Endodermal cell (in vitro differentiated cells): ENCODE data around the gene PSMB9. TPM values are rescaled to one million over a fixed set of nuclear protein-coding genes. Genes with fewer than 3 reads are reported as not detected.

Source experiments
- DNase-seq: peaks from one replicate; pipeline ENCODE4 v3.0.0-alpha.2; 2017
- H3K27ac ChIP-seq: 2 replicates; pipeline ENCODE4 v1.5.1; 2013; ENCODE audit warnings: mild to moderate bottlenecking, low read depth, low read length, moderate library complexity
- H3K27me3 ChIP-seq: 2 replicates; pipeline ENCODE4 v1.6.1; 2013; ENCODE audit warnings: mild to moderate bottlenecking, low read length, moderate library complexity; ENCODE audit not compliant: insufficient read depth, control insufficient read depth, poor library complexity, severe bottlenecking
- H3K36me3 ChIP-seq: 2 replicates; pipeline ENCODE4 v1.7.0; 2013; ENCODE audit warnings: mild to moderate bottlenecking, low read length, moderate library complexity; ENCODE audit not compliant: control insufficient read depth, insufficient read depth
- H3K4me1 ChIP-seq: one replicate; pipeline ENCODE4 v1.7.0; 2013; ENCODE audit warnings: low read length; ENCODE audit not compliant: control insufficient read depth, insufficient read depth
- H3K4me3 ChIP-seq: 2 replicates; pipeline ENCODE4 v1.5.1; 2013; ENCODE audit warnings: mild to moderate bottlenecking, low read length, moderate library complexity
- H3K9ac ChIP-seq: 2 replicates; pipeline ENCODE4 v1.6.1; 2013; ENCODE audit warnings: mild to moderate bottlenecking, low read length, moderate library complexity; ENCODE audit not compliant: poor library complexity, severe bottlenecking; ENCODE audit errors: extremely low read depth
- H3K9me3 ChIP-seq: 2 replicates; pipeline ENCODE4 v1.6.1; 2013; ENCODE audit warnings: mild to moderate bottlenecking, low read length, moderate library complexity; ENCODE audit not compliant: control insufficient read depth
- H3K27ac Mint-ChIP-seq: 2 replicates; pipeline ENCODE4 v1.8.0; 2020; ENCODE audit warnings: mixed read lengths
- H3K27me3 Mint-ChIP-seq: 2 replicates; pipeline ENCODE4 v1.8.0; 2021; ENCODE audit warnings: mild to moderate bottlenecking, mixed read lengths; ENCODE audit not compliant: insufficient read depth
- H3K36me3 Mint-ChIP-seq: 2 replicates; pipeline ENCODE4 v1.8.0; 2020; ENCODE audit warnings: low read depth, mixed read lengths
- H3K4me1 Mint-ChIP-seq: 2 replicates; pipeline ENCODE4 v1.8.0; 2020; ENCODE audit warnings: mixed read lengths
- H3K4me3 Mint-ChIP-seq: 2 replicates; pipeline ENCODE4 v1.8.0; 2020; ENCODE audit warnings: mild to moderate bottlenecking, moderate library complexity, mixed read lengths
- H3K9me3 Mint-ChIP-seq: 2 replicates; pipeline ENCODE4 v1.8.0; 2020; ENCODE audit warnings: mild to moderate bottlenecking, mixed read lengths
- WGBS, 2 experiments: methylation state at CpG; one replicate each; pipeline versions ENCODE4 v1.1.5 to v1.1.7; 2013; ENCODE audit warnings: missing lambda C conversion rate in 2 of 2, mixed read lengths in 1 of 2; ENCODE audit not compliant: insufficient coverage in 1 of 2, insufficient read length in 1 of 2; 5-methylcytosine and 5-hydroxymethylcytosine counted together
- total RNA-seq, 2 donors: library from RNA; stranded (reverse); fragmentation: NEBNext Ultra II Directional in 1 of 2; extraction: Animal tissue kit (Norgen Biotek cat#: 25700) in 1 of 2; gene quantifications; 2 replicates in 1 of 2; 3 replicates in 1 of 2; pipeline ENCODE4 v1.2.1, GENCODE V29; 2021
- TF ChIP-seq, protein P1 (sequence below): fragments of 200-600 bp; sonication (generic); conservative IDR thresholded peaks from 2 replicates; pipeline ENCODE4 v1.5.0; 2021; ENCODE audit warnings: antibody characterized with exemption, mild to moderate bottlenecking

PSMB9 gene
- total RNA-seq, 2 donors from 2014 or later = not detected

DNA sequence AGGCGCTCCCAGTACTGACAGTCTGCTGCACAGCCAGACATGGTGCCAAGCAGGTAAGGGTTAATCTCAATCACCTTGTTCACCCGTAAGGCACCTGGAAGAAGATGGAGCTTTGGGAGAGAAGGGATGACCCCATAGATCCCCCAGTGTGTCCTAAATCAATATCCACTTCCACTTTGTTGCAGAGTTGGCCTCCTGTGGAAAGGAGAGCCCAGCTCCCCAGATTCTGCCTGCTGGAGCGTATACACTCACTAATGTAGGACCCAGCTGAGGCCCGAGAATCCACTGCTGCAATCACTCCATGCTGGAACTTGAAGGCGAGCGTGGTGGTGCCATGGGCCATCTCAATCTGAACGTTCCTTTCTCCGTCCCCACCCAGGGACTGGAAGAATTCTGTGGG is 11.3 kb upstream of the PSMB9 start:
- no peak overlapping the region for H3K9ac ChIP-seq
- H3K36me3 ChIP-seq = no peaks in the 10 kb centered on the region
- H3K27me3 ChIP-seq = peaks cover 93% of the 10 kb centered on the region
- H3K4me3 ChIP-seq = no peak overlapping the region
- H3K4me3 Mint-ChIP-seq = no peak overlapping the region
- H3K9me3 Mint-ChIP-seq = no peaks in the 10 kb centered on the region
- no peaks in the 10 kb centered on the region for H3K9me3 ChIP-seq
- peaks cover 4% of the 10 kb centered on the region for H3K4me1 ChIP-seq
- H3K36me3 Mint-ChIP-seq = no peaks in the 10 kb centered on the region
- TF ChIP-seq, protein P1, sequence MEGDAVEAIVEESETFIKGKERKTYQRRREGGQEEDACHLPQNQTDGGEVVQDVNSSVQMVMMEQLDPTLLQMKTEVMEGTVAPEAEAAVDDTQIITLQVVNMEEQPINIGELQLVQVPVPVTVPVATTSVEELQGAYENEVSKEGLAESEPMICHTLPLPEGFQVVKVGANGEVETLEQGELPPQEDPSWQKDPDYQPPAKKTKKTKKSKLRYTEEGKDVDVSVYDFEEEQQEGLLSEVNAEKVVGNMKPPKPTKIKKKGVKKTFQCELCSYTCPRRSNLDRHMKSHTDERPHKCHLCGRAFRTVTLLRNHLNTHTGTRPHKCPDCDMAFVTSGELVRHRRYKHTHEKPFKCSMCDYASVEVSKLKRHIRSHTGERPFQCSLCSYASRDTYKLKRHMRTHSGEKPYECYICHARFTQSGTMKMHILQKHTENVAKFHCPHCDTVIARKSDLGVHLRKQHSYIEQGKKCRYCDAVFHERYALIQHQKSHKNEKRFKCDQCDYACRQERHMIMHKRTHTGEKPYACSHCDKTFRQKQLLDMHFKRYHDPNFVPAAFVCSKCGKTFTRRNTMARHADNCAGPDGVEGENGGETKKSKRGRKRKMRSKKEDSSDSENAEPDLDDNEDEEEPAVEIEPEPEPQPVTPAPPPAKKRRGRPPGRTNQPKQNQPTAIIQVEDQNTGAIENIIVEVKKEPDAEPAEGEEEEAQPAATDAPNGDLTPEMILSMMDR = no peak
- DNase-seq = no peak
- WGBS, 2 experiments = 92% methylated on average over 7 to 8 of the region's 8 CpGs
- peaks cover 79% of the 10 kb centered on the region for H3K27me3 Mint-ChIP-seq
- no peak overlapping the region for H3K27ac ChIP-seq
- no peak overlapping the region for H3K27ac Mint-ChIP-seq
- peaks cover 7% of the 10 kb centered on the region for H3K4me1 Mint-ChIP-seq

DNA sequence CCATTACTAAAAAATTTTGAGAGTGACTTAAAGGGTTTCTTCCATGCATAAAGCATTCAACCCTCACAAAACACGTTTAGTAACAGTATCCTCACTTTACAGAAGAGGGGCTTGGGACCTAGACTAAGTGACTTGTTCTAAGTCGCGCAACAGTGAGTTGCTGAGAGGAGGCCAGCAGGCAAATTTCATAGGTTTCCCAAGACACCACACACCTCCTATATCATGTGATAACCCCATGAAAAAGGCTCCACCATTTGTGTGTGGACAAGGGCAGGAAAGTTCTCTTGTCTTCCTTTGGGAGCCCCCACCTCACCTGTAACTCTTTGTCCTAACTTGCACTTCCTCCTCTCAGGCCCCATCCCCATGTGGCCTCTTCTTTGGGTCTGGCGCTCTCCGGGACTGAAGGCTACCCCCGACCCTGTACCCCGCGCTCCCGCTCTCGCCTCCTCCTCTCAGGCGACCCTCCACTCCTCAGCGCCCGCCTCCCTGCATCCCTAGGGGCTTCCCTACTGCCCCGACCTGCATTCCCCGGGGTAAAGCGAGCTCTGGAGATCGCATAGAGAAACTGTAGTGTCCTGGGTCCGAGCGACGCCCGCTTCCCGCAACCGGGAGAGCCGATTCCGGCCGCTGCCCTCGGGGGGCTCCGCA is 10.5 kb upstream of the PSMB9 start:
- Mint-ChIP-seq H3K4me3 (peak overlapping the region; percentile 68), H3K27me3 (peaks cover 86% of the 10 kb centered on the region), H3K27ac (no peak overlapping the region), H3K36me3 (no peaks in the 10 kb centered on the region), H3K4me1 (peaks cover 7% of the 10 kb centered on the region), H3K9me3 (no peaks in the 10 kb centered on the region)
- H3K4me3 ChIP-seq = peak overlapping the region; percentile 76
- H3K9me3 ChIP-seq = no peaks in the 10 kb centered on the region
- H3K36me3 ChIP-seq = no peaks in the 10 kb centered on the region
- H3K4me1 ChIP-seq = peaks cover 4% of the 10 kb centered on the region
- H3K27me3 ChIP-seq = peaks cover 98% of the 10 kb centered on the region
- no peak overlapping the region for H3K9ac ChIP-seq
- no peak overlapping the region for H3K27ac ChIP-seq
- TF ChIP-seq, protein P1 = no peak
- DNase-seq = peak; percentile 77
- 8 to 12% methylated on average over 24 to 28 of the region's 28 CpGs for WGBS, 2 experiments

DNA sequence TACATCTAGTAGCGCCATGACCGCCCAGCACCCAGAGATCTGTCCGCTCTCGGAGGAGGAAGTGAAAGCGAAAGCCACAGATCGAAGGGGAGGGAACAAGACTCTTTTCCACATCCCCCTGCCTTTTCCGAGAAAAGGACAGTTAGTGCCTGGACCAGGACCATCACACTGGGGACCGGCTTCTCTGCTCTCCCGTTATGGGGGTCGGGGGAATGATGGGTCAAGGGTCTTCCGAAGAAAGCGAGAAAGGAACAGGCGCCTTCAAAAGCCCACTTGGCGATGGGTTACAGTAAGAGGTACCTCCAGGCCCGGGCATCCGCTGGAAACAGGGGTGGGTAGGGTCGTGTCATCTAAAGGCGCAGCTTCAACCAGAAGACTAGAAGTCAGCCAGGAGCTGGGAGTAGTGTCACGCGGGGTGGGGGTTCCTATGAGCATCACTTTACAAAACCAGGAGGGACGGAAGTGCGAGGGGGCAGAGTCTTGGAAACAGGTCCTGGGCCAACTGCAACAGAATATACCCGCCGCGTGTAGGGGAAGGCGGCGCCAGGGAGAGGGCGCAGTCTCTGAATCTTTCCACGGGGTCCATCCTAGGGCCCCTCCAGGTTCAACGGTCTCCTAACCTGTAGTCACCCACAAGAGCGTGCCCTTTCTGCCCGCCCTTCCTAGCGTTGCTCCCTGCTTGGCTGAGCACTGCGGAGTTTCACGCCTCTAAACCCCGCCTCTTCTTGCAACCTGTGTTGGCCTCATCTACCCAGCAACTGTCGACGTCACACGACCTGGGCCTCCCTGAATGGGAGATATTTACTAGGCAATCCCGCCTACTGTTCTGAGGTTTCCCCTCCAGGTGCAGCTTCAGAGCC is 9.8 kb upstream of the PSMB9 start, which contains the start of gene PSMB8:
TSS of gene PSMB8 (minus strand) at position 69 of the 860 bp plus-strand sequence. CDS start at position 18, 51 bp downstream.
- Mint-ChIP-seq H3K9me3 (no peaks in the 10 kb centered on the region), H3K4me1 (peaks cover 7% of the 10 kb centered on the region), H3K4me3 (peak within 1 kb of the TSS; percentile 68), H3K36me3 (no peaks in the 10 kb centered on the region), H3K27me3 (peaks cover 89% of the 10 kb centered on the region), H3K27ac (no peak within 1 kb of the TSS)
- DNase-seq = peak; percentile 98
- Histone ChIP-seq H3K36me3 (no peaks in the 10 kb centered on the region), H3K4me3 (peak within 1 kb of the TSS; percentile 76), H3K9ac (no peak within 1 kb of the TSS), H3K27ac (no peak within 1 kb of the TSS), H3K4me1 (peaks cover 4% of the 10 kb centered on the region), H3K9me3 (no peaks in the 10 kb centered on the region), H3K27me3 (peaks cover 100% of the 10 kb centered on the region)
- 1 to 2% methylated on average over 17 to 40 of the region's 40 CpGs for WGBS, 2 experiments
- TF ChIP-seq, protein P1 = peak; percentile 57
